Osteocyte (in vitro differentiated cells): Measurements from ENCODE around the gene GAS2L2. TPM values are rescaled to one million over a fixed set of nuclear protein-coding genes. Genes with fewer than 3 reads are reported as not detected.

Experiments
- DNase-seq: peaks from one replicate; pipeline ENCODE4 v3.0.0; 2021; ENCODE audit warnings: mixed read lengths; ENCODE audit not compliant: unreplicated experiment; ENCODE audit errors: extremely low spot score
- H3K27ac Mint-ChIP-seq: one replicate; pipeline ENCODE4 v1.8.0; 2021; ENCODE audit warnings: mild to moderate bottlenecking, mixed read lengths; ENCODE audit not compliant: unreplicated experiment
- H3K27me3 Mint-ChIP-seq: one replicate; pipeline ENCODE4 v1.8.0; 2021; ENCODE audit warnings: mixed read lengths; ENCODE audit not compliant: unreplicated experiment
- H3K36me3 Mint-ChIP-seq: one replicate; pipeline ENCODE4 v1.8.0; 2021; ENCODE audit warnings: mixed read lengths; ENCODE audit not compliant: unreplicated experiment
- H3K4me1 Mint-ChIP-seq: one replicate; pipeline ENCODE4 v1.8.0; 2021; ENCODE audit warnings: mixed read lengths; ENCODE audit not compliant: unreplicated experiment
- H3K4me3 Mint-ChIP-seq: one replicate; pipeline ENCODE4 v1.8.0; 2021; ENCODE audit warnings: mild to moderate bottlenecking, moderate library complexity, mixed read lengths; ENCODE audit not compliant: unreplicated experiment
- H3K9me3 Mint-ChIP-seq: one replicate; pipeline ENCODE4 v1.8.0; 2021; ENCODE audit warnings: mixed read lengths; ENCODE audit not compliant: unreplicated experiment
- total RNA-seq: library from RNA; stranded (reverse); gene quantifications from 2 replicates; pipeline ENCODE4 v1.2.1, GENCODE V29; 2021
- TF ChIP-seq, protein P1 (sequence below): fragments of 200-600 bp; sonication (generic); IDR thresholded peaks from 2 replicates; pipeline ENCODE4 v1.5.0; 2021; ENCODE audit warnings: antibody characterized with exemption, mild to moderate bottlenecking, moderate library complexity

The GAS2L2 gene
- total RNA-seq, 1 donor from 2014 or later = not detected

DNA sequence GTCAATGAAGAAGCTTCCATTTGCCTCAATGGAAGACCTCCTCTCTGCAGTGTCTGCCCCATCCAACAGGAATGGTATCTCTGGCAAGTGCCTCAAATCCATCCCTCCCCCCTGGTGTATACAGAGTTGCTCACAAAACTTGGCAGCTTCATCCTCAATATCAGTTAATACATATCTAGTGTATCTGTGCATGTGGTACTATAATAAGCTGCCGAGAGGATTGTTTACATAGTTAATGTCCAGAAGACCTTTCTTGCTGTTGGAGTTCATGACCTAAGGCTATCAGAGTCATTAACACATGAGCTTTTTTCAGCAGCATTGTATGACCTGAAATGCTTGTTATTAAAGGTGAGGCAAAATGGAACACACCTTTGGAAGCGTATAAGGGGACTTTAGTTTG is 35.6 kb downstream of the GAS2L2 start:
- peaks cover 28% of the 10 kb centered on the region for H3K4me1 Mint-ChIP-seq
- peaks cover 14% of the 10 kb centered on the region for H3K36me3 Mint-ChIP-seq
- TF ChIP-seq, protein P1, sequence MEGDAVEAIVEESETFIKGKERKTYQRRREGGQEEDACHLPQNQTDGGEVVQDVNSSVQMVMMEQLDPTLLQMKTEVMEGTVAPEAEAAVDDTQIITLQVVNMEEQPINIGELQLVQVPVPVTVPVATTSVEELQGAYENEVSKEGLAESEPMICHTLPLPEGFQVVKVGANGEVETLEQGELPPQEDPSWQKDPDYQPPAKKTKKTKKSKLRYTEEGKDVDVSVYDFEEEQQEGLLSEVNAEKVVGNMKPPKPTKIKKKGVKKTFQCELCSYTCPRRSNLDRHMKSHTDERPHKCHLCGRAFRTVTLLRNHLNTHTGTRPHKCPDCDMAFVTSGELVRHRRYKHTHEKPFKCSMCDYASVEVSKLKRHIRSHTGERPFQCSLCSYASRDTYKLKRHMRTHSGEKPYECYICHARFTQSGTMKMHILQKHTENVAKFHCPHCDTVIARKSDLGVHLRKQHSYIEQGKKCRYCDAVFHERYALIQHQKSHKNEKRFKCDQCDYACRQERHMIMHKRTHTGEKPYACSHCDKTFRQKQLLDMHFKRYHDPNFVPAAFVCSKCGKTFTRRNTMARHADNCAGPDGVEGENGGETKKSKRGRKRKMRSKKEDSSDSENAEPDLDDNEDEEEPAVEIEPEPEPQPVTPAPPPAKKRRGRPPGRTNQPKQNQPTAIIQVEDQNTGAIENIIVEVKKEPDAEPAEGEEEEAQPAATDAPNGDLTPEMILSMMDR = no peak
- no peak for DNase-seq
- H3K27me3 Mint-ChIP-seq = no peaks in the 10 kb centered on the region
- H3K9me3 Mint-ChIP-seq = no peaks in the 10 kb centered on the region
- peak overlapping the region; percentile 52 for H3K27ac Mint-ChIP-seq
- no peak overlapping the region for H3K4me3 Mint-ChIP-seq

DNA sequence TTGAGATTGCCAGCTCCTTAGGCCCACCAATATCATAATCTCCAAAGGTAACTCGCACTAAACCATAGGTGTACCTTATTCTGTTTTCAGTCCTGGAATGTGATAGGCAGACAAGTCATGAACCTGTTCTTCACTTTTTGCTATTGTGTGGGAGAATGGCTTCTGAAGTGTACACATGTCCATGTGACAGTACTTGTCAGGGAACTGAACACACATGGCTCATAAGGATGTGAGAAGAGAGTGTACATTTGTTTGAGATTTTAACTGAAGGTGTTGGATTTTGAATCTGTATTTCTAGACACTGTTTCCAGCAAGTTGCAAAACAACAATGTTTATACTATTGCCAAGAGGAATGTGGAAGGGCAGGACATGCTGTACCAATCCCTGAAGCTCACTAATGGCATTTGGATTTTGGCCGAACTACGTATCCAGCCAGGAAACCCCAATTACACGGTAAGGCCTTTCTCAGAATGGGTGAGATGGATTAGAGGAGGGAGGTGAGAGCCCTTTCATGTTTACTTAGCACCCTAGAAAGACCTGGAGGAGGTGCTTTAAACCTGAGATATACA is 36.1 kb downstream of the GAS2L2 start:
- H3K27me3 Mint-ChIP-seq = no peaks in the 10 kb centered on the region
- H3K36me3 Mint-ChIP-seq = peaks cover 13% of the 10 kb centered on the region
- no peak for DNase-seq
- no peak overlapping the region for H3K4me3 Mint-ChIP-seq
- H3K9me3 Mint-ChIP-seq = no peaks in the 10 kb centered on the region
- peaks cover 28% of the 10 kb centered on the region for H3K4me1 Mint-ChIP-seq
- peak overlapping the region; percentile 52 for H3K27ac Mint-ChIP-seq
- TF ChIP-seq, protein P1 = no peak

DNA sequence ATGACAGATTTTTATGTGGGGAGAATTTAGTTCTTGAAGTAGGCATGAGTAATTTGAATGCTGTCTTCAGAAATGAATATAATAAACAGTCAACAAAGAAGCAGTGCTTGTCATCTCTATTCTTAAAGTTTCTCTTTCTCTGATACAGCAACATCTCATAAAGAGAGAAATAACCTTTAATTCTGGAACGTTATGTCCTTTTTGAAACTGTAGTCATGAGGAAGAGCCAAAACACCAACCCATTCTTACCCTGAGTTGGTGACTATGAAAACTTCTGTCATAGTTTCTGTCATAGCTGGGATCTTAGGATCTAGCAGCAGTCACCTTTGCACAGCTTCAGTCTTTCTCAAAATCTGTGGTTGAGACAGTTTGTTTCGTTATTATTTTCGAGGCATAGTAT is 36.9 kb downstream of the GAS2L2 start:
- Mint-ChIP-seq H3K27ac (no peak overlapping the region), H3K9me3 (no peaks in the 10 kb centered on the region), H3K4me3 (no peak overlapping the region), H3K4me1 (peaks cover 27% of the 10 kb centered on the region), H3K36me3 (peaks cover 15% of the 10 kb centered on the region), H3K27me3 (no peaks in the 10 kb centered on the region)
- no peak for DNase-seq
- TF ChIP-seq, protein P1 = no peak

DNA sequence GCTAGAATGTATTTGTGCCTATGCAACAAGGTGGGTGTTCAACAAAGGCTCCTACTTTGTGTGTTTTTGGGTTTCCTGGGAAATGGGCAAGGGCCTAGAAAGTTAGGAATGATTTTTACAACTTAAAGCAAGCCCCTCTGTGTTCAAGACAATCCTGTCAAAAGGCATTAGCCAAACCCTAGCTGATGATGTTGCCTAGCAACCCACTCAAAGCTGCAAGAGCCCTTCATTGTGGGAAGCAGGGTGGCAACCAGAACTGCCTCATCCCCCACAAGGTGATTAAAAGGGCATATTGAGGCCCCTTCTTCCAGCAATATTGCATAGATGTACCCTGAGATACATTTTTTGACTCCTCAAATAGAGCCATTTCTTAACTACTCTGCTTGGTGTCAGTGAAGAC is 37.6 kb downstream of the GAS2L2 start:
- TF ChIP-seq, protein P1 = no peak
- H3K27ac Mint-ChIP-seq = no peak overlapping the region
- no peak for DNase-seq
- no peak overlapping the region for H3K4me3 Mint-ChIP-seq
- peaks cover 28% of the 10 kb centered on the region for H3K4me1 Mint-ChIP-seq
- H3K36me3 Mint-ChIP-seq = peaks cover 19% of the 10 kb centered on the region
- H3K9me3 Mint-ChIP-seq = no peaks in the 10 kb centered on the region
- no peaks in the 10 kb centered on the region for H3K27me3 Mint-ChIP-seq

DNA sequence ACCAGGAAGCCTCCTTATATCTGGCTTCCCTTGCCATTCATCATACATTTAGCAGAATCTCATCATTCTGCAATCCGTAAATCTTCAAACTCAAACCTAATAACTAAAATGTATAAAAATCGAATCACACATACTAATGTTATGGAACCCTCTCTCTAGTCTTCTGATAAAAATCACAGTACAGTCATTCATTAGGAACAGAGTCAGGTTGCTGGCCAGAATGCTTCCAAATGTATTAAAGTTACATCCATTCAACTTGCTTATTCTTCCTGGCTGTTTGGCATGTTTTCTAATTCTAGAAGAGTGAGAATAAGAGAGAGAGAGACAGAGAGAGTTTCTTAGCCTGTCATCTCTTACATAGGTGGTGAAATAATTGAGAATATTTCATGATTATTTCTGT is 38.1 kb downstream of the GAS2L2 start:
- DNase-seq = no peak
- TF ChIP-seq, protein P1 = no peak
- Mint-ChIP-seq H3K27ac (no peak overlapping the region), H3K4me1 (peaks cover 32% of the 10 kb centered on the region), H3K4me3 (no peak overlapping the region), H3K27me3 (no peaks in the 10 kb centered on the region), H3K36me3 (peaks cover 21% of the 10 kb centered on the region), H3K9me3 (no peaks in the 10 kb centered on the region)
